ENCODE results near the gene ERN2. TPM values are rescaled to one million over a fixed set of nuclear protein-coding genes. Genes with fewer than 3 reads are reported as not detected.

Gene ERN2
- total RNA-seq, 1 experiment from 2014 or later = 0.47 TPM

DNA sequence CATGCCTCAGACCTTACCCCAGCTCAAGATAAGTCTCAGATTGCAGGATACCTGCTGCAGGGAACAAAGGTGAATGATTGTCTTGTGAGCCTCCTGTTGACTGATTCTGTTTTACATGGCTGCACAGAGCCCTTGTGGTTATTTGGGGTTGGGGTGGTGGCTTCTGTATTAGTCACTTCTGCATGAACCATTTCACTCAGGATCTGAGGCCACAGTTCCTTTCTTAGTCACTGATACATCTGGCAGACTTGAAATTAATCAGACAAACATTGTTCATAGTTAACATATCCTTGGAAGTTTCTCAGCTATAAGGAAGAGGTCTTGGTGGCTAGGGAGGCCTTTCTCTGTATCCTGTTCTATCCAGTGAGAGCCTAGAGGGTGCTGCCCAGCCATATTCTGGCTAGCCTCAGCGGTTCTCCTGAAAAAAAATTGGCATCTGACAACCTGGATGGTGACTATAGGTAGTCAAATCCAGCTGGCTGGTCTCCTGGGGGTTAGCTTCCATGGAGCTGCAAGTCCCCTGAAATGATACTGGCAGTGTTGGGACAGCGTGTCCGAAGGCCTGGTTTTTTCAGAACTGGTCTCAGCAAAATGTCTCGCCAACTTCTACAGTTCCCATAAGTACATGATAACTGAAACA, 42.8 kb downstream of the ERN2 start:
- intact Hi-C loops (cut with micrococcal nuclease) = no loop called here
- ChIA-PET CTCF (no interaction called here), POLR2A (no interaction called here), RAD21 (ENCODE audit: low non-redundant PET in 1 of 2, low total read pairs in 2 of 2, uncharacterized antibody in 2 of 2, unreplicated experiment in 2 of 2) (no interaction called here)
- DNase-seq (ENCODE audit: low read depth, low spot score) = no peak
- no peaks in the 10 kb centered on the region for H3K79me2 ChIP-seq (ENCODE audit: insufficient read depth, low read length)
- no peaks in the 10 kb centered on the region for H3K27me3 ChIP-seq (ENCODE audit: insufficient read depth, low read length)
- no TSS peak for BruUV-seq (replicated peaks)
- ATAC-seq = no peak
- TF ChIP-seq ELF1 (IDR thresholded peaks at IDR 0.05; ENCODE audit: borderline replicate concordance, low read depth) = no peak
- TF ChIP-seq SP1 (IDR thresholded peaks at IDR 0.05; ENCODE audit: low read depth) = no peak
- TF ChIP-seq ZNF274 (IDR thresholded peaks at IDR 0.05; ENCODE audit: low read depth, low read length) = no peak
- no peak for TF ChIP-seq JUND (IDR thresholded peaks at IDR 0.05)
- TF ChIP-seq FOSL1 (IDR thresholded peaks at IDR 0.05; ENCODE audit: low read depth) = no peak
- no peak for TF ChIP-seq EGR1 (IDR thresholded peaks at IDR 0.05; ENCODE audit: low read depth)
- no peaks in the 10 kb centered on the region for H3K9me2 ChIP-seq (ENCODE audit: insufficient read depth)
- no peak overlapping the region for H3K4me2 ChIP-seq (ENCODE audit: low read length)
- no peaks in the 10 kb centered on the region for H4K20me1 ChIP-seq (ENCODE audit: insufficient read depth)
- H3K4me1 ChIP-seq (ENCODE audit: control insufficient read depth in 1 of 2, insufficient read depth in 2 of 2, low read length in 2 of 2) = no peaks in the 10 kb centered on the region
- no peak overlapping the region for H3K9ac ChIP-seq (ENCODE audit: low read length)
- H3K27ac ChIP-seq (ENCODE audit: low read depth, low read length) = no peak overlapping the region
- H3K4me3 ChIP-seq (replicated peaks in 1 of 2; ENCODE audit: low read depth in 1 of 2, low read length in 2 of 2) = no peak overlapping the region
- peaks cover 4 to 22% of the 10 kb centered on the region in 2 experiments; a peak in 3 of 4 replicates for H3K36me3 ChIP-seq (ENCODE audit: control insufficient read depth in 1 of 2, insufficient read depth in 2 of 2, low read length in 2 of 2)
- H2AFZ ChIP-seq (ENCODE audit: low read depth, low read length, poor library complexity, severe bottlenecking) = no peak overlapping the region
- H3K9me3 ChIP-seq (ENCODE audit: control insufficient read depth in 1 of 2, insufficient read depth in 1 of 2, low read depth in 1 of 2, low read length in 2 of 2) = no peaks in the 10 kb centered on the region

DNA sequence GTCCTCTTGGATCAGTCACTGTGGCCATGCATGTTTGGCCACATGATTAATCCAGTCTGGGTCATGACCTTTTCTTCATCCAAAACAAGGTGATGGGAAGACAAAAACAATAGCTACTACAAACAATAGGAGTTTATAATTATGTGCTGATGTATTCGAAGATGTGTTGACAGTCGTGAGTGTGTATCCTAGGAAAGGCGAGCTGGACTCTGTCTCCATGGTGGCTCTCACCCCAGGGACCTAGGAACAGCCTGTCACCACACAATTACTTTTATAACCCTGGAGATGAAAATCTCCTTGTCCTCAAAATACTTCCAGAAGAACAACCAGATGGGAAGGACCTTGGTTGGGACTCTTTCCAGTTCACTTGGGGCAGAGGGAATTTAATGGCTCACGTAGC, 44.1 kb downstream of the ERN2 start:
- no peaks in the 10 kb centered on the region for H3K79me2 ChIP-seq (ENCODE audit: insufficient read depth, low read length)
- H3K27me3 ChIP-seq (ENCODE audit: insufficient read depth, low read length) = no peaks in the 10 kb centered on the region
- H3K4me2 ChIP-seq (ENCODE audit: low read length) = no peak overlapping the region
- BruUV-seq (replicated peaks) = no TSS peak
- no peak overlapping the region for H3K9ac ChIP-seq (ENCODE audit: low read length)
- CTCF ChIA-PET = no interaction called here
- no peaks in the 10 kb centered on the region for H4K20me1 ChIP-seq (ENCODE audit: insufficient read depth)
- no peaks in the 10 kb centered on the region for H3K4me1 ChIP-seq (ENCODE audit: control insufficient read depth in 1 of 2, insufficient read depth in 2 of 2, low read length in 2 of 2)
- H3K9me3 ChIP-seq (ENCODE audit: control insufficient read depth in 1 of 2, insufficient read depth in 1 of 2, low read depth in 1 of 2, low read length in 2 of 2) = no peaks in the 10 kb centered on the region
- TF ChIP-seq EZH2 (IDR thresholded peaks at IDR 0.05) (no peak), SIN3A (IDR thresholded peaks at IDR 0.05; ENCODE audit: low read depth) (no peak)
- TF ChIP-seq, protein P1, sequence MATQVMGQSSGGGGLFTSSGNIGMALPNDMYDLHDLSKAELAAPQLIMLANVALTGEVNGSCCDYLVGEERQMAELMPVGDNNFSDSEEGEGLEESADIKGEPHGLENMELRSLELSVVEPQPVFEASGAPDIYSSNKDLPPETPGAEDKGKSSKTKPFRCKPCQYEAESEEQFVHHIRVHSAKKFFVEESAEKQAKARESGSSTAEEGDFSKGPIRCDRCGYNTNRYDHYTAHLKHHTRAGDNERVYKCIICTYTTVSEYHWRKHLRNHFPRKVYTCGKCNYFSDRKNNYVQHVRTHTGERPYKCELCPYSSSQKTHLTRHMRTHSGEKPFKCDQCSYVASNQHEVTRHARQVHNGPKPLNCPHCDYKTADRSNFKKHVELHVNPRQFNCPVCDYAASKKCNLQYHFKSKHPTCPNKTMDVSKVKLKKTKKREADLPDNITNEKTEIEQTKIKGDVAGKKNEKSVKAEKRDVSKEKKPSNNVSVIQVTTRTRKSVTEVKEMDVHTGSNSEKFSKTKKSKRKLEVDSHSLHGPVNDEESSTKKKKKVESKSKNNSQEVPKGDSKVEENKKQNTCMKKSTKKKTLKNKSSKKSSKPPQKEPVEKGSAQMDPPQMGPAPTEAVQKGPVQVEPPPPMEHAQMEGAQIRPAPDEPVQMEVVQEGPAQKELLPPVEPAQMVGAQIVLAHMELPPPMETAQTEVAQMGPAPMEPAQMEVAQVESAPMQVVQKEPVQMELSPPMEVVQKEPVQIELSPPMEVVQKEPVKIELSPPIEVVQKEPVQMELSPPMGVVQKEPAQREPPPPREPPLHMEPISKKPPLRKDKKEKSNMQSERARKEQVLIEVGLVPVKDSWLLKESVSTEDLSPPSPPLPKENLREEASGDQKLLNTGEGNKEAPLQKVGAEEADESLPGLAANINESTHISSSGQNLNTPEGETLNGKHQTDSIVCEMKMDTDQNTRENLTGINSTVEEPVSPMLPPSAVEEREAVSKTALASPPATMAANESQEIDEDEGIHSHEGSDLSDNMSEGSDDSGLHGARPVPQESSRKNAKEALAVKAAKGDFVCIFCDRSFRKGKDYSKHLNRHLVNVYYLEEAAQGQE (IDR thresholded peaks at IDR 0.05; ENCODE audit: low read depth) = no peak
- H3K9me2 ChIP-seq (ENCODE audit: insufficient read depth) = no peaks in the 10 kb centered on the region
- no peak overlapping the region for H3K4me3 ChIP-seq (replicated peaks in 1 of 2; ENCODE audit: low read depth in 1 of 2, low read length in 2 of 2)
- intact Hi-C loops (cut with micrococcal nuclease) = no loop called here
- H3K27ac ChIP-seq (ENCODE audit: low read depth, low read length) = no peak overlapping the region
- DNase-seq (ENCODE audit: low read depth, low spot score) (no peak), ATAC-seq (no peak)
- H3K36me3 ChIP-seq (ENCODE audit: control insufficient read depth in 1 of 2, insufficient read depth in 2 of 2, low read length in 2 of 2) = peaks cover 4 to 19% of the 10 kb centered on the region in 2 experiments; a peak in 3 of 4 replicates
- H2AFZ ChIP-seq (ENCODE audit: low read depth, low read length, poor library complexity, severe bottlenecking) = no peak overlapping the region
- RAD21 ChIA-PET (ENCODE audit: low non-redundant PET in 1 of 2, low total read pairs in 2 of 2, uncharacterized antibody in 2 of 2, unreplicated experiment in 2 of 2) = no interaction called here
- POLR2A ChIA-PET = no interaction called here
